Astrocyte of the hippocampus (primary cell): ENCODE results near the gene ZC3H12A.

Source experiments
- DNase-seq: peaks from one replicate; pipeline ENCODE4 v3.0.0; 2011; ENCODE audit warnings: low read depth, low spot score

ZC3H12A gene

DNA sequence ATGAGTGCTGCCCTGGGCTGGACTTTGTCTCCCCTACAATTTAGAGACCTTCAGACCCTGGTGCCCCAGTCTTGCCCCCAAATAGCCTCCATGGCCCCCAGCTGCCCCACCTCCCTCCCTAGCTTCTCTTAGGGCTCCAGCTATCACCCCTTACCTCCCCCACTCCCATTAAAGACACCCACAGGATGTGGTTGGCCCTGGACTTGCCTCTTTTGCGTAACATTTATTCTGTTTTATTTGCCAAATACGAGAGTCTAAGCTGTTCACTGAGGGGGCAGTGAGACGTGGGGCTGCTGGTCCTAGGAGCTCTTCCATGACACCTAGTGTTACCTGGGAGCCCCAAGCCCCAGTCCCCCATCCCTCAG, 4.5 kb downstream of the ZC3H12A start:
- DNase-seq: no peak

DNA sequence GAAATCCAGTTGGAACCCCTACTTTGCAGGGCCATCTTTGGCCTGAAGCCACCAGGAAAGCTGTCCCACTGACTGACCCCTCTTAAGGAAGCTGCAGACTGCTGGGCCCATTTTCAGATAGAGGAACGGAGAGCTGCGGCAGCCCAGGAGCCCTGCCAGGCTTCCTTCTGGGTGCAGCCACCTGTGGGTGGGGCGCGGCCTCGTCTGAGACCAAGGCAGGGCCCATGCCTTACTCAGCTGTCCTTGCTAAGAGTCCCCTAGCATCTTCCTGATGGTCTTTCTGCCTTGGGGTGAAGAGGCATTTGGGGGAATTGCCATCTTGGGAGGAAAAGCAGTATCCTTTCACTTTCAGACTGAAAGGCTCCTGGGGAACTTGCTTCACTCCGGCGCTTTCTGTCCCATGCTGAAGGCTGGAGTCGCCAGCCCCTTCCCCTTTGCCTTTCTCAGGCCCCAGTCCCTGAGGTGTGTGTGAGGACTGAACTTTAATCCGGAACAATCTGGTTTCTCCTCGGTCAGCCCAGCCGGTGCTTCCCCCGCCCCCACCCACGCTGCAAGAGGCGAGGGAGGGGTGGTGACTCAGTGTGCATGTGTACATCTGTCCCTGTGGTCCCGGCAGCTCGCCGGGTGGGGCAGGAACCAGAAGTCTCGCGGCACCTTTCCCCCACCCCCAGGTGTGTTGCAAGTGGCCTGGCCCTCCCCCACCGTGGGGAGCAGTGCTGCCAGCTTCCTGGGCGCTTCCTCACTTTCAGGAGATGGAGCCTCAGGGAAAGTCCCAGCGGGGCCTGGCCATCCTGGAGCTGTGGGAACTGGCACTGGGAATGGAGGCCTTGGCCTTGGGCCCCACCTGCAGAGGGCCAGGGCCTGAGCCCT, 5.1 kb downstream of the ZC3H12A start:
- peak; percentile 91 for DNase-seq

DNA sequence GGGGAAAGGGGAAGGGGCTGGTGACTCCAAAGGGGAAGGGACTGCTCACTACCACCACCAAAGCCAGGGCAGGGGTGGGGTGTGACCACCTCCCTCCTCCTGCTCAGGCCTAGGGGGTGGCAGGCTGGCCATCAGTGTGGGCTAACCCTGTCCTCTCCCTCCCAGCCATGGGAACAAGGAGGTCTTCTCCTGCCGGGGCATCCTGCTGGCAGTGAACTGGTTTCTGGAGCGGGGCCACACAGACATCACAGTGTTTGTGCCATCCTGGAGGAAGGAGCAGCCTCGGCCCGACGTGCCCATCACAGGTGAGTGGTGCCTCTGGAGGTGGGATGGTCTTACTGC, 5.7 kb downstream of the ZC3H12A start:
- no peak for DNase-seq

DNA sequence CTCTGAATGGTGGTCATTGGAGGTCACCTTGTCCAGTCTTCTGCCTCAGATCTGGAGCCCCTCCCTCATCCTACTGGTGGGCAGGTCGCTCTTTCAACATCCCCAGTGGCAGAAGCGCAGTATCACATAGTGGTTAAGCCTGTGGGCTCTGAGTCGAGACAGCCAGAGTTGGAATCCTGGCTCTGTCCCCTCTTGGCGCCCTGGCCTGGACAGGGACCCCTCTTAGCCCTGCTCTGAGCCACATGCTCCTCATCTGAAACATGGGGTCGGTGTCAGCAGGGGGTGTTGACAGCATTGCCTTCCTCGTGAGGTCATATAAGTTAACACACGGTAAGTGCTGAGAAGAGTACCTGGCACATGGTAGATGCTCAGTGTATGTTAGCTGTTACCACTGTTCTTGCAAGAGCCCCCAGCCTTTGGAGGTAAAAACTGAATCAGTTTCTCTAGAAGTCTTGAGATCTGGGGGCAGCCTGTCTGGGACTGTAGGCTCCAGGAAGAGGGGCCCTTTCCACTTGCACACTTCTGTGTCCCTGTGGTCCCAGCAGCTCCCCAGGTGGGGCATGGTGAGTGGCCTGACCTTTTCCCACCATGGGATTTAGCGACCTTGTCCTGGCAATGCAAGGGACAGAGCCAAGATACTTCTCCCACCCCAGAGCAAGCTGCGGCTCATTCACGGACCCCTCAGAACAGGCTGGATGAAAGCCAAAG, 6.4 kb downstream of the ZC3H12A start:
- DNase-seq: no peak

DNA sequence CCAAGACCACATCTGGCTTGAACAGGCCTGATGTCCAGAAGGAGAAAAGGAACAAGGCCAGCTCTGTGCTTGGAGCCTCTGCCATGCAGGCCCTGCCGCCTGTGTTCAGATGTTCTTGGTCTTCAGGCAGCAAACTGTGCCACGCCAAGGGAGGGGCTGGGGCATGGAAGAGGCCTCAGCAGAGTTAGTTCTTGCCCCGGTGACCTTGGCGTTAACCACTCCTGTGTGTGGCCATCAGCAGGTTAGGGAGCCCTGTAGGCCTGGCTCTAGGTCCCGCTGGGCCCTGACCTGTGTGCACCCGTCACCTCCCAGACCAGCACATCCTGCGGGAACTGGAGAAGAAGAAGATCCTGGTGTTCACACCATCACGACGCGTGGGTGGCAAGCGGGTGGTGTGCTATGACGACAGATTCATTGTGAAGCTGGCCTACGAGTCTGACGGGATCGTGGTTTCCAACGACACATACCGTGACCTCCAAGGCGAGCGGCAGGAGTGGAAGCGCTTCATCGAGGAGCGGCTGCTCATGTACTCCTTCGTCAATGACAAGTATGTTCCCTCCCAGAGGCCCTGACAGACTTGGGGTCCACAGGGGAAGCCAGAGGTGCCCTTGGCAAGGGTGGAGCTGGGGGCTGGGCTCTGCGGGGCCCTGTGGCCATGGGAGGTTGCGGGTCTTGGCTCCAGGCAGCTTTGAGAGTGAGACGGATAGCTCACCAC, 7.1 kb downstream of the ZC3H12A start:
- no peak for DNase-seq

DNA sequence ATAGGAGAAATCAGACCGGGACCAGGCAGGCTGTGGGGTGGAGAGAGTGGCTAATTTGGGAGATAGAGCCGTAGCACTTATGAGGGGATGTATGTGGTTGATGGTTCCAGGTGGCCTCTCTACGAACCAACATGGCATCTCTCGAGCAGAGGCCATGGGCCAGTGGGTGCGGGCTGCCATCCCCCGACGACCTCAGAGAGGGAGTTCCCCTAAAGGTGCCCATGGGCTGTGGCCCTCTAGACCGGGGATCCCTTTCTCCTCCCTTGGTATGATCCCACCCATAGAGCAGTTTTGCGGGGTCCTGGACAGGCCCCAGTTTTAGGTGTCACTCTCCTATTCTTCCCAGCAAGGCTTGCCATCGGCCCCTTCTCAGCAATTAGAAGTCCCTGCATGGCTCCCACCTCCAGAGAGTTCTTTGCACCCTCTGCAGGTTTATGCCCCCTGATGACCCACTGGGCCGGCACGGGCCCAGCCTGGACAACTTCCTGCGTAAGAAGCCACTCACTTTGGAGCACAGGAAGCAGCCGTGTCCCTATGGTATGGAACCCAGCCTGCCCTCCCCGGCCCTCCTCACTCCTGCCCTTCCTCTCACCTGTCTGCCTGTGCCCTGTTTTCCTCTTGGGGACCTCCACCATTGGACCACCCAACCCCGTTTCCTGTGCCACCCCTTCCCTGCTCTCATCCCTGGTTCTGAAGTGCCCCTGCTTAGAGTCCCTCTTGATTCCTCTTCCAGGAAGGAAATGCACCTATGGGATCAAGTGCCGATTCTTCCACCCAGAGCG, 7.8 kb downstream of the ZC3H12A start:
- DNase-seq: no peak

DNA sequence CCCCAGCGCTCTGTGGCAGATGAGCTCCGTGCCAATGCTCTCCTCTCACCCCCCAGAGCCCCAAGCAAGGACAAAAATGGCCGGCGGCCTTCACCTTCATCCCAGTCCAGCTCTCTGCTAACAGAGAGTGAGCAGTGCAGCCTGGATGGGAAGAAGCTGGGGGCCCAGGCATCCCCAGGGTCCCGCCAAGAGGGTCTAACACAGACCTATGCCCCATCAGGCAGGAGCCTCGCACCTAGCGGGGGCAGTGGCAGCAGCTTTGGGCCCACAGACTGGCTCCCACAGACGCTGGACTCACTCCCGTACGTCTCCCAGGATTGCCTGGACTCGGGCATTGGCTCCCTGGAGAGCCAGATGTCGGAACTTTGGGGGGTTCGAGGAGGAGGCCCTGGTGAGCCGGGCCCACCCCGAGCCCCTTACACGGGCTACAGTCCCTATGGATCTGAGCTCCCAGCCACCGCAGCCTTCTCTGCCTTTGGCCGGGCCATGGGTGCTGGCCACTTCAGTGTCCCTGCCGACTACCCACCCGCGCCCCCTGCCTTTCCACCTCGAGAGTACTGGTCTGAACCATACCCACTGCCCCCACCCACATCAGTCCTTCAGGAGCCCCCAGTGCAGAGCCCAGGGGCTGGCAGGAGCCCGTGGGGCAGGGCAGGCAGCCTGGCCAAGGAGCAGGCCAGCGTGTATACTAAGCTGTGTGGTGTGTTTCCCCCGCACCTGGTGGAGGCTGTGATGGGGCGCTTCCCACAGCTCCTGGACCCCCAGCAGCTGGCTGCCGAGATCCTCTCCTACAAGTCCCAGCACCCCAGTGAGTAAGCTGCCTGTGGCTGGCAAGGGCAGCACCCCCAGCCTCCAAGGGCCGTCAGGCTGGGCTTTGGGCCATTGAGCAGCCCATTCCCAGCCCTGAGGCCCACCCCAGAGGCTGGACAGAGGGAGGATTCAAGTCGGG, 8.7 kb downstream of the ZC3H12A start:
- DNase-seq: no peak

DNA sequence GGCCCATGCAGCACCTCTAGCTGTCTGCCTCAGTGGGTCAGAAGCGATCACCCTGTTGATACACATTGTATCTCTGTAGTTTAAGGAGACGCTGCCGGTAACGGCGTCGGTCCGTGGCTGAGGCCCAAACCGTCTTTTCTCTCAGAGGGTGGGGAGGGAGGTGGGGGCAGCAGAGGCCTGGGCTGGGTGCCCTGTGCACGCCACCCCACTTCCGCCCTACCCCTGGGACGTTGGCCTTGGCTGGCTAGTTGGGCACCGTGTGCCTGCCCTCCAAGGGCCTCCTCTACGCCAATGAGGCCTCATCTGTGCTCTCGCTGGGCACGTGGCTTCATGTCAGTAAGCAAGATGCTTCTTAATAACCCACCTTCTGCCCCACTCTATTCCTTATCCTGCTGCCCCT, 9.4 kb downstream of the ZC3H12A start:
- no peak for DNase-seq

DNA sequence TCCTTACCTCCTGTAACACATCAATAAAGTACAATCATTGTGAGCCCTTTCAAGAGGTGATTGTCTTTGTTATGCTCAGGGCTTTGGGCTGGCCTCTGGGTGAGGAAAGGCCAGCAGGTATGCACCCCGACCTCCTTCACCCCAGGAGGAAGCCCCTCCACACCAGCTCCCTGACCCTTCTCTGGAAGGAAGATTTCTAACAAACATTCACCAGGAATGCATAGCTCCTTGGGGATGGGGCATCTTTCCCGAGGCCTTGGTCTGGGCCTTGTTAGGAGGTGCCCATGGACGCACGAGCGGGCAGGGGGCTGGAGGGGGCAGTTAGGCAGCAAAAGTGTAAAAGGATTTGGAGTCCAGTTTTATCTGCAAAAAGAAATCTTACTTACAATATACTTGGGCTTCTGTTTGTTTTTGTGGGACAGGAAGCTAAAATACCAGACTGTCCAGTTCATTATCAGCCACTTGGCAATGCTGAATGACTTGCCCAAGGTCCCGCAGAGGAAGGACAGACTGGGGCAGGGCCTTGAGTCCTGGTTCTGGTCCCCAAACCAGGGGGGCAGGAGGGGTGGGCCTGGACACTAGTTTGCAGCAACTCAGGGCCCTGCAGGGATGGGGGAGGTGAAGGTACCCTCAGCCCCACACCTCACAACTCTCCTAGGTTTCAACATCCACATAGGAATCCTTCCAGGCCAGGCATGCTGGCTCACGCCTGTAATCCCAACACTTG, 10.1 kb downstream of the ZC3H12A start:
- DNase-seq: no peak

DNA sequence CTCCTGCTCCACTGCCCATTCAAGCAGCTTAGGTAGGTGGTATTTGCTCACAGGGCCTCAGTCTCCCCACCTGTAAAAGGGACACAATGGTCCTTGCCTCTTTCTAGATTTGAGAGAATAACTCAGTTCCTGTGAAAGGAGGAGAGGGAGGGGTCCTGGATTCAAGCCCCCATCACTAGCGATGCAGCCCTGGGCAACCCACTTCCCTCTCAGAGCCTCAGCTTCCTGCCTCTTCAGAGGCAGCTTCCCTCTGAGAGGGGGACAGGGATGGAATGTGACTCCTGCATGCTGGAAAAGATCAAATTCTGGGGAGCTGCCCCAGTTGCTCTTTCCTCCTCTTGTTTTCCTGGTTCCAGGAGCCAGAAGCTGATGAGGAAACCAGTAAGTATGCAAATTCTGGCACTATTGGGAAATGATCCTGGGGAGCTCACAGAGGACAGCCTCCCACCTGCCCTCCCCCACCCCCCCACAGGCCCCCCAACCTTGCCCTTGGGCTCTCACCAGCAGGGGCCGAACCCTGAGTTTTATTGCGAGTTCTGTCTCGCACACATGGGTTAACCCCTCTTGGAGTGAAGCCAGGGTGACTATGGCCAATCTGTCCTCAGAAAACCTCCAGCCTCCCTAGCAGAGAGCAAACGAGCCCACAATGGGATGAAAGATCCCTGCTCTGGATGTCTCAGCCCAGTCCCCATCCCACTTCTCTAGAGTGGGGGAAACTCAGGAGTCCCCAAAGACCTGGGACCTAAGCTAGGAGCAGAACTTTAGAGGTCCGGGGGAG, 11.7 kb downstream of the ZC3H12A start:
- DNase-seq: no peak

DNA sequence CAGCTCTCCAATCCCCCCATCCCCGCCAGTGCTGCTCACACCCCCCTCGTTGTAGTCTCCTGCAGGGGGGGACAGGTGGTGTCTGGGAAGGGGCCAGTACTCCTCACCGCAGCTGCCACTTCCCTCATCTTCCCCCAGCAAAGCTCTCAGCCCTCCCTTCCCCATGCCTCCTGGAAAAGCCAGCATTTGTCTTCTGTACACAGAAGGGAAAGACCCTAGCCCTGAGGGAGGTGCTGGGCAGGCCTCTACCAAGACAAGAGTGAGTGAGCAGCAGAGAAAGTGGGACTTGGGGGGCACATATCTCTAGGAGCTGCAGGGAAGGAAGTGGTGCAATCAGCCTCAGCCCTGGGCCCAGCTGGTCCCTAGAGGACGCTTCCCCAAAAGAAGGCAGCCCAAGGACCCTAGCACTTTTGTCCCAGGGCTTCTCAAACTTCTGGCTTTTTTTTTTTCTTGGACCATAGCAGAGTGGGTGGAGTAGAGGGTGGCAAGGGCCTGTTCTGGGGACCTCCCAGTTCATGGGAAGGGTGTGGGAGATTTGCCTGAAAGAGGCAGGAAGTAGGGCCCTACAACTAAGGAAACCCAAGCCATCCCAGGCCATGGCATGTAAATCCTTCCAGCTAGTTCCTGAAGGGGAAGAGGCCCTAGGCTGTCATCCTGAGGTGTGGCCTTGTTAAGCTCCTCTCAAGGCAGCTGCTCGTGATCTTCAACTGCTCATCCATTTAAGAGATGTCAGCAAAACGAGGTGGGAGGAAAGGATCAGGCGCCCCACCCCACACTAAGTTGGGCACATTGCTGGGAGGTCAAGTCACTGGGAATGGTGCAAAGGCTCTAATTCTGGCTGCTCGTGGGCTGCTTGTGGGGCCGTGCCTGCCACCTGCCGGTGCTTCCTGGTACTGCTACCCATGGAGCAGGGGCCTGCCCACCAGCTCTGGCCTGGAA, 12.6 kb downstream of the ZC3H12A start:
- DNase-seq: peak; percentile 85

DNA sequence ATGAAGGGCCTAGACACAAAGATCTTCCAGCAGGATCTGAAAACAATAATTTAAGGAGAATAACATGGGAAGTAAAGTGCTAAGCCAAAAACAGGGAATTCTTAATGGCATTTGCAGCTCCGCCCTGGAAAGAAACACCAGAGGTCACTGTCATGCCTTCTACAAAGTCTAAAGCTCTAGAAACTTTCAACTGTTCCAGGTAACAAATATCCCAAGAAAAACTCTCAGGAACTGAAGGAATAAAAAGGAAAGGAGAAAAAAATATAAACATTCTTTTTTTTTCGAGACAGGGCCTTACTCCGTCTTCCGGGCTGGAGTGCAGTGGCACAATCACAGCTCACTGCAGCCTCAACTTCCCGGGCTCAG, 13.2 kb downstream of the ZC3H12A start:
- DNase-seq: no peak

DNA sequence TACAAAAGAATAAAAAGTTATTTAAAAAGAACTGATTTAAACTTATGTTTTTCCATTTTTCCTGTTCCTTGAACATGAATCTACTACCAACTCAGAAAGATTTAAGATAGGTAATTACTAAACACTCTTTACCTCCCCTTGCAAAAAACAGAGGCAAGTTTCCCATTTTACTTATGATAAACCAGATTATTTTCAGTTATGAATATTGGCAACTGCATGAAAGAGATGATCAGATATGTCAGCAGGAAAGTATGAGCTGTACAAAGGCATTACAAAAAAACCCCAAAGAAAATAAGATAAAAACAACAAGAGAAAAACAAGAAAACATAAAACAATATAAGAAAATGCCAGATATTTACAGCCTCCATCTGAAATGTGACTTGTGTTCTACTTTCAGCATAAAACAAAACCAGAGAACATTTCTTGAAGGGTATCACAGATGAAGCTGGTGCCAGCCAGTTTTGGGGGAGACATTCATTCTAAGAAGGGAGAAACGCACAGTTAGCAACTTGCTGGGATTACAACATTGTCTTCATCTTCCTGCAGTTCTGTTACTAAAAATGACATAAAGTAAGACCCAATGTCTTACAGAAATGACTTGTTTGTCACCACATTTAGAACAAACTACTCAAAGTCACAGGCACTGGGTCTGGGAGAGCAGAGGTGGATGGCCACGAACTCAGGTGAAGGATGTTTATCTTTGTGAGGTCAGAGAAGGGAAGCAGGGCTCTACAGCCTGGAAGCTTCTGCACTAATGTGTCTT, 19.1 kb downstream of the ZC3H12A start:
- DNase-seq: no peak

DNA sequence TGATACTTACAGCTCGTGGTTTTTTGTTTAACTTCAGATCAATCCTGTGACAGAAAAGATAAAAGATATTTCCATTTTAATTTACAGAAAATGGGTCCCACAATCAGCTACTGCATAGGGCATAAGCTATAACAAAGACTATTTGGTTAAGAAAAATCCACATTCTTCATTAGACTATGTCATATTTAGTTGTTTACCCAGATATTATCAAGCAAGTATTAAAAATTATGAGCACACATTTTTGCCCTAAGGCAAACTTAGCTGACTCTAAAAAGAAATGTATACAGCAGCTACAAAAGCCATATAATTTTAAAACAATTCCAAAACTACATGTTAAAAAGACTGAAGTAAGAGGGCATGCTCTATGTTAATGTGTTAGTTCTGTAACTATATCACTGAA, 21.5 kb downstream of the ZC3H12A start:
- DNase-seq: no peak

DNA sequence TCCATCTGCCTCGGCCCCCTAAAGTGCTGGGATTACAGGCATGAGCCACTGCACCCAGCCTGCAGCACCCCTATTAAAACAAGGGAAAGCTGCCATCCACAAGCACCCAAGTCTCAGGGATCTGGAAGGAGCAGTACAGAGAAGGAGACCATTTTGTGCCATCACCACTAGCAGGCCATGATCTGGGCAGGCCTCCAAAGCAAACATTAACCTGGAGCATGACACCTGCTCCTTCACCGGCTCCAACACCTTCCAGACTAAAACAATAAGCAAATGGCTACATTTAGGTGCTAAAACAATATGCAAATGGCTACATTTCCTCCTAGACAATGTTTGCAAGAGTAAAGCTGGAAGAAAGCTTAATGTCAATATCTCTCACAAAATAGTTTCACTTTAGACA, 23.5 kb downstream of the ZC3H12A start:
- DNase-seq: no peak

DNA sequence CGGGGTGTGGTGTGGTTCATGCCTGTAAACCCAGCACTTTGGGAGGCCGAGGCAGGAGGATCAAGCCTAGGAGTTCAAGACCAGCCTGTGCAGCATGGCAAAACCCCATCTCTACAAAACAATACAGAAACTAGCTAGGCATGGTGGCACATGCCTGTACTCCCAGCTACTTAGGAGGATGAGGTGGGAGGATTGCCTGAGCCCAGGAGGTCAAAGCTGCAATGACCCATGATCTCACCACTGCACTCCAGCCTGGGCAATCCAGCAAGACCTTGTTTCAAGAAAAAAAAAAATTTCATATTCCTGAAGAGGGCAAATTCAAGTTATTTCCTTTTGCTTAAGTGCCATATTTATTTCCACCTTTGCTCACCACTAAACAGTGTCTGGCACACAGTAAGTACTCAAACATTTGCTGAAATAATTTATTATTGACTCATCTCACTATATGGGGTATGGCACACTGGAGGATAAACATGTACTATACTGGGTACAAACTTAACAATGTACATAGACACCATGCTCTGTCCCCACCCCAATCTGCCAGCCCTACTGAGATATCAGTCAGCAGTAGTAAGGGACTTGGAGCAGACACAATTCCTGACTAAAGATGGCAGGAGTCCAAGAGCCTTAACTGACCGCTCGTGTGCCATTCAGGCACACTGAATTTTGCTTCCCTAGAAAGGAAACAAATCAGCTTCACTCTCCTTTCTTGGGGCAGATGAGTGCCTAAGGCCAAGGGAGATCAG, 24.7 kb downstream of the ZC3H12A start:
- peak; percentile 84 for DNase-seq

DNA sequence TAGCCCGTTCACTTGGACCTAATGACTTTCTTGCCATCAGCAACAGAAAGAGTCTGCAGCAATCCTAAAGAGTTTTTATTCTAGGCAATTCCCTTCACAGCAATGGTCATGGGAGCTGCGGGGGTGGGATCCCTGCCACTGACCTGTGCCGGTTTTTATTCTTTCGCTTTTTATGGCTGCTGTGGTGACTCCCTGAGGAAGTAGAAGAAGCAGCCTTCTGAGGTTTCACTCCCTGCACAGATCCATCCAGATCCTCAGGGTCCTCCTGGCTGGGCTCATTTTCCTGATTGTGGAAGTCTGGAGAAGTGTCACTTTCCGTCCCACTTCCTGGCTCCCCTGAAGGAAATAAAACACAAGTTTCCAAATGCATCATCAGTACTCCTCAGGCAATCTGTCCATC, 27.3 kb downstream of the ZC3H12A start:
- DNase-seq: no peak
